SH-SY5Y (cell line): ENCODE results near the gene STOM.

Experiments used
- GATA2 ChIP-seq: IDR thresholded peaks from 2 replicates; pipeline ENCODE4 v1.6.1; 2011; ENCODE audit warnings: mild to moderate bottlenecking, low read depth, low read length
- GATA3 ChIP-seq: IDR thresholded peaks from 2 replicates; pipeline ENCODE4 v1.6.1; 2011; ENCODE audit warnings: low read depth, mild to moderate bottlenecking, low read length, moderate library complexity

GRCh38 chr9:121336665-121337064, 33.4 kb downstream of the STOM start:
- TF ChIP-seq GATA2 (no peak), GATA3 (no peak)
